B cell (primary cell): ENCODE results near the gene JADE3. TPM values are rescaled to one million over a fixed set of nuclear protein-coding genes. Genes with fewer than 3 reads are reported as not detected.

Source experiments
- ATAC-seq: fragments of 200-7000 bp; cut with Tn5 transposase; one replicate; pipeline ENCODE4 v1.10.0; 2021; ENCODE audit warnings: low read depth, mild to moderate bottlenecking, moderate number of reproducible peaks, moderate library complexity
- CTCF ChIA-PET: fragments of 350-600 bp; sonication (Branson Sonifier 250); formaldehyde crosslinking; loops from one replicate; lab custom pipeline; 2021; ENCODE audit warnings: antibody characterized with exemption, inconsistent platforms; lab: Charles Lee
- POLR2A ChIA-PET: fragments of 350-600 bp; sonication (Branson Sonifier 250); formaldehyde crosslinking; loops from one replicate; lab custom pipeline; 2021; ENCODE audit warnings: antibody characterized with exemption; lab: Charles Lee
- DNase-seq: peaks from one replicate; pipeline ENCODE4 v3.0.0; 2013
- H2AFZ ChIP-seq: 2 replicates; pipeline ENCODE4 v1.6.1; 2012; ENCODE audit warnings: mild to moderate bottlenecking, low read depth, low read length; ENCODE audit not compliant: insufficient read depth, poor library complexity, severe bottlenecking
- H3K27ac ChIP-seq, 2 donors: 1 replicate in 1 of 2; 2 replicates in 1 of 2; pipeline ENCODE4 v1.5.1; 2012 to 2013; ENCODE audit warnings: low read length in 2 of 2, mild to moderate bottlenecking in 2 of 2, moderate library complexity in 1 of 2
- H3K27me3 ChIP-seq, 4 experiments: fragments of 200-600 bp in 1 of 4; sonication (generic) in 1 of 4; replicated peaks in 1 of 4; 1 replicate in 2 of 4; 2 replicates in 2 of 4; pipeline versions ENCODE4 v1.6.1 to v1.7.0; 2013 to 2016; ENCODE audit warnings: low read length in 3 of 4, mild to moderate bottlenecking in 2 of 4, mixed read lengths in 1 of 4, moderate library complexity in 1 of 4; ENCODE audit not compliant: insufficient read depth in 4 of 4, control insufficient read depth in 3 of 4; ENCODE audit errors: control extremely low read depth in 1 of 4
- H3K36me3 ChIP-seq, 2 experiments: replicated peaks in 1 of 2; 1 replicate in 1 of 2; 2 replicates in 1 of 2; pipeline versions ENCODE4 v1.6.1 to v1.7.1; 2013; ENCODE audit warnings: low read length in 1 of 2; ENCODE audit not compliant: insufficient read depth in 2 of 2, control insufficient read depth in 1 of 2; ENCODE audit errors: control extremely low read depth in 1 of 2, extremely low read depth in 1 of 2
- H3K4me1 ChIP-seq, 2 donors: fragments of 200-600 bp in 1 of 2; sonication (generic) in 1 of 2; 1 replicate in 1 of 2; 2 replicates in 1 of 2; pipeline versions ENCODE4 v1.5.1 to v1.6.1; 2013 to 2017; ENCODE audit warnings: low read length in 2 of 2; ENCODE audit not compliant: control insufficient read depth in 2 of 2, insufficient read depth in 2 of 2
- H3K4me2 ChIP-seq: replicated peaks from 2 replicates; pipeline ENCODE3; 2012; ENCODE audit warnings: mild to moderate bottlenecking, low read depth, low read length; ENCODE audit not compliant: poor library complexity, severe bottlenecking
- H3K4me3 ChIP-seq, 5 experiments: fragments of 200-600 bp in 1 of 5; sonication (generic) in 1 of 5; 1 replicate in 3 of 5; 2 replicates in 2 of 5; pipeline versions ENCODE4 v1.5.1 to v1.7.0; 2011 to 2016; ENCODE audit warnings: low read length in 4 of 5, mild to moderate bottlenecking in 4 of 5, low read depth in 2 of 5, control low read depth in 1 of 5, moderate library complexity in 1 of 5; ENCODE audit not compliant: insufficient read depth in 1 of 5; ENCODE audit errors: control extremely low read depth in 1 of 5, extremely low read depth in 1 of 5
- H3K79me2 ChIP-seq: fragments of 200-600 bp; sonication (generic); one replicate; pipeline ENCODE4 v1.6.0; 2016; ENCODE audit warnings: low read length; ENCODE audit not compliant: control insufficient read depth, insufficient read depth
- H3K9ac ChIP-seq: fragments of 200-600 bp; sonication (generic); 2 replicates; pipeline ENCODE4 v1.6.1; 2017; ENCODE audit warnings: mild to moderate bottlenecking, low read length, moderate library complexity
- H3K9me3 ChIP-seq, 3 donors: one replicate each; pipeline versions ENCODE4 v1.6.1 to v1.7.1; 2013; ENCODE audit warnings: low read length in 2 of 3; ENCODE audit not compliant: control insufficient read depth in 2 of 3, insufficient read depth in 1 of 3; ENCODE audit errors: control extremely low read depth in 1 of 3
- H4K20me1 ChIP-seq: 2 replicates; pipeline ENCODE4 v1.6.0; 2012; ENCODE audit warnings: mild to moderate bottlenecking, low read length; ENCODE audit not compliant: insufficient read depth, control insufficient read depth, poor library complexity, severe bottlenecking
- H3K27ac Mint-ChIP-seq: one replicate; pipeline ENCODE4 v1.8.0; 2021; ENCODE audit warnings: mixed read lengths
- H3K27me3 Mint-ChIP-seq: one replicate; pipeline ENCODE4 v1.8.0; 2021; ENCODE audit warnings: mixed read lengths
- H3K4me1 Mint-ChIP-seq: one replicate; pipeline ENCODE4 v1.8.0; 2021; ENCODE audit warnings: mixed read lengths
- H3K4me3 Mint-ChIP-seq: one replicate; pipeline ENCODE4 v1.8.0; 2021; ENCODE audit warnings: mixed read lengths
- H3K9me3 Mint-ChIP-seq: one replicate; pipeline ENCODE4 v1.8.0; 2022; ENCODE audit warnings: mixed read lengths; ENCODE audit not compliant: insufficient read depth
- EZH2 ChIP-seq: IDR thresholded peaks from 2 replicates; pipeline ENCODE4 v1.6.1; 2012; ENCODE audit warnings: borderline replicate concordance, low read depth, mild to moderate bottlenecking, moderate library complexity, low read length; ENCODE audit not compliant: insufficient read depth, poor library complexity, severe bottlenecking
- WGBS: methylation state at CpG from one replicate; pipeline ENCODE4 v1.1.5; 2013; ENCODE audit warnings: missing lambda C conversion rate; ENCODE audit not compliant: insufficient coverage; 5-methylcytosine and 5-hydroxymethylcytosine counted together
- intact Hi-C: fragments of 100-400 bp; cut with micrococcal nuclease; formaldehyde crosslinking; loops from one replicate; pipeline ENCODE4 v1.10.0; 2022
- polyA plus RNA-seq: library from polyadenylated mRNA; depleted of rRNA; stranded (reverse); fragments of >200 nt; gene quantifications from 2 replicates; pipeline ENCODE4 v1.2.3, GENCODE V29; 2012
- total RNA-seq, 2 donors: library from RNA; stranded (reverse); fragments of 120-200 nt in 1 of 2; gene quantifications; 1 replicate in 1 of 2; 2 replicates in 1 of 2; pipeline versions ENCODE4 v1.2.3 to v1.2.4, GENCODE V29; 2013 to 2022
- TF ChIP-seq, protein P1 (sequence below): fragments of 200-600 bp; IDR thresholded peaks from one replicate; pipeline ENCODE4 v1.8.0; 2022; ENCODE audit warnings: antibody characterized with exemption, mild to moderate bottlenecking

The JADE3 gene
- total and polyA plus RNA-seq, 2 donors (not counting 1 experiment from before 2014, with no cell fraction given) = 3.6 to 23.4 TPM

DNA sequence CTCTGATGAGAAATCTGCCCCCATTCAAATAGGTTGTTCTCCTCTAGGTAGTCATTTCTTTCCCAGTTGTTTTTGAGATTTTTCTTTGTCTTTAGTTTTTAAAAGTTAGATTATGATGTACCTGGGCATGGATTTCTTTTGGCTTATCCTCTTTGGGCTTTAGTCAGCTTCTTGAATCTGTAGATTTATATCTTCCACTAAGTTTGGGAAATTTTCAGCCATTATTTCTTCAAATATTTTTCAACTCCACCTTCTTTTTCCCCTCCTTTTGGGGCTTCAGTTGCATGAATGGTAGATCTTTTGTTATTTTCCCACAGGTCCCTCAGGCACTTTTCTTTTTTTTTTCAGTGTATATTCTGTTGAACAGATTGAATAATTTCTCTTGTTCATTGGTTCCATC, 77.3 kb downstream of the JADE3 start:
- intact Hi-C loops = no loop called here
- H3K9ac ChIP-seq = no peak overlapping the region
- H3K4me2 ChIP-seq = no peak overlapping the region
- H3K27me3 ChIP-seq = no peaks in the 10 kb centered on the region
- no peaks in the 10 kb centered on the region for H3K27me3 Mint-ChIP-seq
- H3K4me3 Mint-ChIP-seq = no peak overlapping the region
- H3K4me1 Mint-ChIP-seq = peaks cover 8% of the 10 kb centered on the region
- TF ChIP-seq, protein P1, sequence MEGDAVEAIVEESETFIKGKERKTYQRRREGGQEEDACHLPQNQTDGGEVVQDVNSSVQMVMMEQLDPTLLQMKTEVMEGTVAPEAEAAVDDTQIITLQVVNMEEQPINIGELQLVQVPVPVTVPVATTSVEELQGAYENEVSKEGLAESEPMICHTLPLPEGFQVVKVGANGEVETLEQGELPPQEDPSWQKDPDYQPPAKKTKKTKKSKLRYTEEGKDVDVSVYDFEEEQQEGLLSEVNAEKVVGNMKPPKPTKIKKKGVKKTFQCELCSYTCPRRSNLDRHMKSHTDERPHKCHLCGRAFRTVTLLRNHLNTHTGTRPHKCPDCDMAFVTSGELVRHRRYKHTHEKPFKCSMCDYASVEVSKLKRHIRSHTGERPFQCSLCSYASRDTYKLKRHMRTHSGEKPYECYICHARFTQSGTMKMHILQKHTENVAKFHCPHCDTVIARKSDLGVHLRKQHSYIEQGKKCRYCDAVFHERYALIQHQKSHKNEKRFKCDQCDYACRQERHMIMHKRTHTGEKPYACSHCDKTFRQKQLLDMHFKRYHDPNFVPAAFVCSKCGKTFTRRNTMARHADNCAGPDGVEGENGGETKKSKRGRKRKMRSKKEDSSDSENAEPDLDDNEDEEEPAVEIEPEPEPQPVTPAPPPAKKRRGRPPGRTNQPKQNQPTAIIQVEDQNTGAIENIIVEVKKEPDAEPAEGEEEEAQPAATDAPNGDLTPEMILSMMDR = no peak
- H3K27ac Mint-ChIP-seq = no peak overlapping the region
- H4K20me1 ChIP-seq = no peaks in the 10 kb centered on the region
- ATAC-seq (no peak), DNase-seq (no peak)
- H3K79me2 ChIP-seq = peaks cover 3% of the 10 kb centered on the region
- no peak overlapping the region for H2AFZ ChIP-seq
- H3K27ac ChIP-seq = no peak overlapping the region
- ChIA-PET POLR2A (no interaction called here), CTCF (no interaction called here)
- H3K4me1 ChIP-seq = no peaks in the 10 kb centered on the region
- H3K9me3 Mint-ChIP-seq = no peaks in the 10 kb centered on the region
- H3K9me3 ChIP-seq = no peaks in the 10 kb centered on the region
- H3K36me3 ChIP-seq = peaks cover 0 to 27% of the 10 kb centered on the region in 2 experiments
- no peak overlapping the region for H3K4me3 ChIP-seq

DNA sequence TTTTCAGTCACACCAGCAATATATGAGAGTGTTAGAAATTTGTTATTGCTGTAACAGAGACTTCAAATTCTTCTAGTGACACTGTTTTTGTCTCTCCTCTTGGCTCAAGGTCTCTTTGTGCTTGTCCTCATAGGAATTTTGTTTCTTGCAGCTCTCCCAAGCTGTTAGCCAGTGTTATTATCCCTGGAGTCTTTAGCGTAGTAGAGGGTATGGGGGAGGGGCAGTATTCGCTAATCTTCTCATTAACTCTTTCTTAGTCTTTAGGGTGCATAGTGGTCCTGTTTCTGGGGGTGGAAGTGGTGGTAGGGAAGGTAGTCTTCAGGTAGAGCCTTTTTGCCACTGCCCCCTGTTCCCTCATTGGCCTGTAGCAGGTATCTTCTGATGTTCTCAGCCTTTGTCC, 79.4 kb downstream of the JADE3 start:
- POLR2A ChIA-PET = no interaction called here
- ATAC-seq = no peak
- CTCF ChIA-PET = no interaction called here

More for the DNA sequence above, 79.4 kb downstream of the JADE3 start:
- H3K79me2 ChIP-seq = no peaks in the 10 kb centered on the region
- H3K4me2 ChIP-seq = no peak overlapping the region
- DNase-seq = no peak
- H3K27ac Mint-ChIP-seq = no peak overlapping the region
- no peaks in the 10 kb centered on the region for H3K9me3 ChIP-seq
- no peak overlapping the region for H3K9ac ChIP-seq
- peaks cover 0 to 22% of the 10 kb centered on the region in 2 experiments for H3K36me3 ChIP-seq
- H3K4me3 ChIP-seq = no peak overlapping the region
- no peak overlapping the region for H3K27ac ChIP-seq
- peaks cover 8% of the 10 kb centered on the region for H3K4me1 Mint-ChIP-seq
- H3K27me3 ChIP-seq = no peaks in the 10 kb centered on the region
- intact Hi-C loops = no loop called here
- no peaks in the 10 kb centered on the region for H3K9me3 Mint-ChIP-seq
- no CpG with 5 or more reads among the region's 2 CpGs for WGBS
- no peak overlapping the region for H2AFZ ChIP-seq
- no peaks in the 10 kb centered on the region for H4K20me1 ChIP-seq
- TF ChIP-seq EZH2 = no peak
- TF ChIP-seq, protein P1 = no peak
- no peaks in the 10 kb centered on the region for H3K4me1 ChIP-seq
- no peaks in the 10 kb centered on the region for H3K27me3 Mint-ChIP-seq
- H3K4me3 Mint-ChIP-seq = no peak overlapping the region
